Cerebellar nuclear complex (tissue), 1 donor: ENCODE measurements around the gene LIN7C.
"Not testable (repeated sequence)": the region's sequence is repeated elsewhere in the genome, so short reads cannot be mapped to it uniquely, and the experiment has no call there.

ENCODE experiments used
- DNase-seq, 2 experiments: peaks; one replicate each; lab custom pipeline; 2025; lab: John Stamatoyannopoulos, UW

The LIN7C gene, protein sequence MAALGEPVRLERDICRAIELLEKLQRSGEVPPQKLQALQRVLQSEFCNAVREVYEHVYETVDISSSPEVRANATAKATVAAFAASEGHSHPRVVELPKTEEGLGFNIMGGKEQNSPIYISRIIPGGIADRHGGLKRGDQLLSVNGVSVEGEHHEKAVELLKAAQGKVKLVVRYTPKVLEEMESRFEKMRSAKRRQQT

DNA sequence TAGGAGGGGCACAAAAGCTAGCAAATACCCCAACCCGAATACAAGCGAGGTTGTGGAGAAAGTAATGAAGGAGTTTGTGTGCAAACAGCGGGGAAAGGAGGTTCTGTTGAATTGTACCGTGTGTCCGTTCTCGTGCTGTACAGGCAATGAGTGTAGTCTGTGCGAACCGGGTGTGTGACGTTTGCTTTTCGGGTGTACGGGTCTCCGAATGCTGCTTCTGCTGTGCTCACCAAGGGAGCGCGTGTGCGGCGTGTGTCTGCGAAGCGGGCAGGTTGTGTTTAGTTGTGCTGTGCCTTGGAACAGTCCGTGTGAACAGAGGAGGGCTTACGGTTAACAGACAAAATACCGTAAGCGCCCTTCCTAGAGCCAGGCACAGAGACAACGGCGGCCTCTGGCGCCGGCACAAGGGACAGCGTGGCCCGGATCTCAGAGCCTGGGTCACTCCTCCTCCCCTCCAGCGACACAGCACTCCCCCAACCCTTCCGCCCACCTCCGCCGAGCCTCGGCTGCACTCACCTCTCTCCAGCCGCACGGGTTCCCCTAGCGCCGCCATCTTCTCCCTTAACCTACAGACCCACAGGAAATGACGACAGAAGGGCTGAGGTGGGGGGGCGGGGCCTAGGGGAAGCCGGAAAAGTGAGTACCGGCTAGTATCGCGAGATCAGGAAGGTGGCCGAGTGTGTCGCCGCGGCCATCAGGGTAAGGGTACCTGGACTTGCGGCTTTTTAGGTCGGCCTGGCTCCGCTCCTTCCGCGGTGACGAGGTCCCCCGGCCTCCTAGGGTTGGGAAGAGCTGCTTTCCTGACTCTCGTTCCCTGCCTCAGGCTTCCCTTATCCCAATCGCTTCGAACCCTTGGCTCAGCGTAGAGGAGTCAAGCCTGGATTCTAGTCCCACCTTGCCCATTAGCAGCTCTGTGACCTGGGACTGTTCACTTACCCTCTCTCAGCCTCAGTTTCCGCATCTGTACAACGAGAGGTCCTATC, at the start of gene LIN7C:
Gene LIN7C, minus strand, starts transcription at position 570 of the 983 bp plus-strand sequence. Its CDS starts 17 bp downstream, at position 553.
- DNase-seq: peak in 1 of 2 experiments; percentile 65

DNA sequence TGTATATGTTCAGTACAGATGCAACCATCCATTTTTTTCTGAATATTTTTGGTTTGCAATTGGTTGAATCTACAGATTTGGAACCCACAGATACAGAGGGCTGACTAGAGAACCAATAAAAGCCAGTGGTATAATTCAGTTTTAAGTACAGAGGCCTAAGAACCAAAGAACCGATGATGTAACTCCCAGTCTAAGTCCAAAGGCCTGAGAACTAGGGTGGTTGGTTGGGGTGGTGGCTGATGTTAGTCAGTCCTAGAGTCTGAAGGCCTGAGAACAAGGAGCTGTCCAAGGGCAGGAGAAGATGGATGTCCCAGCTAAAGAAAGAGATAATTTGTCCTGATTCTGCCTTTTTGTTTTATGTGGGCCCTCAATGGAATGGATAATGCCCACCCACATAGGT, 48.7 kb upstream of the LIN7C start:
- no peak for DNase-seq

DNA sequence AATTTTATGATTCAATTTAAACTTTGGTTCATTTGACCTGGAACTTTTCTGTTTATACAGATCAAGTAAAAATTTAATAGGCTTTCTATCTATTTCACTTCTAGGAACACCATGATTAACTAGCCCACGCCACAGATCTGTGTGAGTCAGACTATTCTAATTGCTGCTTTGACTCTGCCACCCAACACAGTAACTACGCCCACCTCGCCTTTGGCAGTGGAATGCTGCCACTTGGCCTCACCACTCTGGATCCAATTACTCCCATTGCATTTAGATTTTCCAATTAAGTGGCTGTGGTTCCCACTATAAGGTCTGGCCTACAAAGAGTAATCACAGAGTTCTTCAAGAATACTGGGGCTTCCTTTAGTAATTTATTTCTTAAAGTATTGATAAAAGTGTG, 46.6 kb upstream of the LIN7C start:
- DNase-seq: no peak

DNA sequence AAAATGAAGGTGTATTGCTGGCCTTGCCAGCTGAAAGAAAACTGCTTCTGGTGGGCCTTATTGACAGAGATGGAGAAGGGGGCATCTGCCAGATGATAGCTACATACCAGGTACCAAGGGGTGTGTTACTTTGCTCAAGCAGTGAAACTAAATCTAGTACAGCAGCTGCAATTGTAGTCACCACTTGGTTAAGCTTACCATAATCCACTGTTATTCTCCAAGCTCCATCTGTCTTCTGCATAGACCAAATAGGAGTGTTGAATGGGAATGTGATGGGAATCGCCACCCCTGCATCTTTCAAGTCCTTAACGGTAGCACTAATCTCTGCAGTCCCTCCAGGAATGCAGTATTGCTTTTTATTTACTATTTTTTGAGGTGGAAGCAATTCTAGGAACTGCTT, 45.8 kb upstream of the LIN7C start:
- no peak for DNase-seq

DNA sequence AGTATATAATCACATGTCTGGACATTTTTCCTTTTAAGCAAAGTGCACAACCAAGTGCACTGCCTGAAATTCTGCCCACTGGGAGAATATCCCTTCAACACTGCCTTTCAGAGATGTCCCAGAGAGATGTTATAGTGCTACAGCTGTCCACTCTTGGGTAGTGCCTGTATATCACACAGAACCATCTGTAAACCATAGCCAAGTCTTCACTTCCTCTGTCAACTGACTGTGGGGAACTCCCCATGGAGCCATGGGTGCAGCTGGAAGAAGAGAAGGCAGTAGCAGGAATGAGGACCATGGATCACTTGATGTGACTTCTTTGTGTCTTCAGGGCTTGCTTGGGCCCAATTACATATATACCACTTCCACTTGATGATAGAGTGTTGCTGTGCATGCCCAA, 44.6 kb upstream of the LIN7C start:
- DNase-seq: no peak

GRCh38 chr11:27545946-27546345, 39.4 kb upstream of the LIN7C start:
- no peak for DNase-seq

DNA sequence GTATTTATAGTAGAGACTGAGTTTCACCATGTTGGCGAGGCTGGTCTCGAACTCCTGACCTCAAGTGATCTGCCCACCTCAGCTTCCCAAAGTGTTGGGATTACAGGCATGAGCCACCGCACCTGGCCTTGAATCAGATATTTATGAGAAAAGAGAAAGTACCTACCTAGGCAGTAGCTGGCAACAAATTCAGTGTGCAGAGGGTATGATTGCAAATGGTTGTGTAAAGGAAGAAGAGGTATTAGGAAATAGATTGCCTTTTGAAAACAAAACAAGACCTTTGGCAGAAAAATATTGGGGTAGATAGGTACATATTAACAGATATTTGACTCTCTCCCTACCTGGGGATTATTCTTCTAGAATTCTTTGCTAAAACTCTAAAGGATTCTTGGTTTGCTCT, 38.5 kb upstream of the LIN7C start:
- DNase-seq: no peak

GRCh38 chr11:27541790-27542189, 35.2 kb upstream of the LIN7C start:
- no peak for DNase-seq

DNA sequence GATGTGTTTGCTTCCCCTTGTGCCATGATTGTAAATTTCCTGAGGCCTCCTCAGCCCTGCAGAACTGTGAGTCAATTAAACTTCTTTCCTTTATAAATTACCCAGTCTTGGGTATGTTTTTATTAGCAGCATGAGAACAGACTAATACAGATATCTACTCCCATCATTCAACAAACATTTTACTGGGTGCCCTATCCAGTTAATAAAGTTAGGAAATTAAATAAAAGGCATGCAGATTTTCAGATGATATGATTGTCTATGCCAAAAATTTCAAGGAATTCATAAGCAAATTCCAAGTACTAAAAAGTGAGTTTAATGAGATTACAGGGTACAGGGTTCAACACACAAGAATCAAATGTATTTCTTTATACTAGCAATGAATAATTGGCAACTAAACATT, 33.5 kb upstream of the LIN7C start:
- DNase-seq: no peak

DNA sequence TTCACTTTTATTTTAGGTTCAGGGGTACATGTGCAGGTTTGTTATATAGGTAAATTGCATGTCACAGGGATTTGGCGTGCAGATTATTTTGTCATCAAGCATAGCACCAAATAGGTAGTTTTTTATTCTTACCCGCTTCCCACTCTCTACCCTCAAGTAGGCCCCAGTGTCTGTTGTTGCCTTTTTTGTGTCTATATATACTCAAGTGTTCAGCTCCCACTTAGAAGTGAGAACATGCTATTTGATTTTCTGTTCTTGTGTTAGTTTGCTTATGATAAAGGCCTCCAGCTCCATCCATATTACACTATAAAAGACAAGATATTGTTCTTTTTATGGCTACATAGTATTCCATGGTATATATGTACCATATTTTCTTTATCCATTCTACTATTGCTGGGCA, 28.5 kb upstream of the LIN7C start:
- no peak for DNase-seq

GRCh38 chr11:27532652-27533325, 26.2 kb upstream of the LIN7C start:
- DNase-seq: no peak

DNA sequence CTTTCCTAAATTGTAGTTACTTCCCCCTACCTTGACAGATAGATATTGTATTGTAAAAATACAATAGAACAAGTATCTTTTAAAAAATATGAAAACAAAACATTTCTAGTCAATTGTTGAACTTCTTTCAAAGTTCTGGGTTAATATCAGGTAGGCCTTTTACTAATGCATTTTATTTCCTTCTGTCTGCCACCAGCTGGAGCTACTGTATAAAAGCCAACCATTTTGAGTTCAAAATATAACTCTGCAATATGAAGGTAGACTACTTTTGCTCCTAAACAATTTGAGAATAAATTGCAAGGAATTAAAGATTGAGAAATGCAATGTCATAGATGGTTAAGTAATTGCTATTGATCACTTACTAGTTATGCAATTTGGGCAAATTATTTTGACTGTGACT, 22.1 kb upstream of the LIN7C start:
- no peak for DNase-seq

DNA sequence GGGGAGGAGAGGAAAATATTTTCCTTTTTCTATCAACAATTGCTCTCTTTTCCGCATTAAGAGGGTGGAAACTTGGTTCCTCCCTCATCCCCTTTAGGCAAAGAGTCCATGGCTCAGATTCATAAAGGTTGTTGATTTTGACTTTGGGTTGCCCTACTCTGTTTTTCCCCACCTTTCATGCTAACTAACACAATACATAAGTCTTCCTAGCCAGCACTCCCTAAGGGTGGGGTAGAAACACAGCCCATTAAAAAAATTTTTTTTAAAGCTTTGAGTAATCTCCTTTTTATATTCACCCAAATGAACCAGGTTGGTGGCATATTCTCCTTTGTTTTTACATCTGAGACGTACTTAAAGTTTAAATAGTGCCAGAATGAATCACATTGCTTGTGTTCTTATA, 20.0 kb upstream of the LIN7C start:
- DNase-seq: no peak

GRCh38 chr11:27525824-27526516, 19.4 kb upstream of the LIN7C start:
- DNase-seq: peak; percentile 23 to 36

DNA sequence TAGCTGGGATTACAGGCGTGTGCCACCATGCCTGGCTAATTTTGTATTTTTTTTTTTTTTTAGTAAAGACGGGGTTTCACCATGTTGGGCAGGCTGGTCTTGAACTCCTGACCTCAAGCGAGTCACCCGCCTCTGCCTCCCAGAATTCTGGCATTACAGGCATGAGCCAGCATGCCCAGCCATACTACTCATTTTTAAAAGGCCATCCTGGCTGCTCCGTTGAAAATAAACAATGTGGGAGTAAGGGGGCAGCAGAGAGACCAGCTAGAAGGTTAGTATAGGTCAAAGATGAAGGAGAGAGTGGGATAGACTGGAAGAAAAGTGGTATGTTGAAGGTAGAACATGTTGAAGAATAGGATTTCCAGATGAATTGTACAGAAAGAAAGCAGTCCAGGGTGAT, 17.6 kb upstream of the LIN7C start:
- no peak for DNase-seq

DNA sequence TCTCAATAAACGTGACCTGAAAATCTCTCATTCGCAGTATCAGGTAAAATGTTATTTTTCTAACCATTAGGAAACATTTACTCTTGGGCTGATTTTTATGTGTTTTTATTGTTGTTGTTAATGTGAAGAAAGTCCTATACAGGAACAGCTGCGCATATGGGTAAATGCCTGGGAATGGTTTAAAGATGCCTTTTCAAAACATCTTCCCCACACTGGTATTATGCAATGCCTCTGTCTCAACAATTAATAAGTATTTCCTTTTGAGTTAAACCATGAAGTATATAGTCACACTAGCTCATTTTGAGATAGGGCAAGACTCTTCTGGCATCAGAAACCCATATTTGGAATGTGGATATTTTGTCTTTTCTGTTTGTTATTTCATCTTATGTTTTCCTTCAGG, 13.7 kb upstream of the LIN7C start:
- DNase-seq: no peak

DNA sequence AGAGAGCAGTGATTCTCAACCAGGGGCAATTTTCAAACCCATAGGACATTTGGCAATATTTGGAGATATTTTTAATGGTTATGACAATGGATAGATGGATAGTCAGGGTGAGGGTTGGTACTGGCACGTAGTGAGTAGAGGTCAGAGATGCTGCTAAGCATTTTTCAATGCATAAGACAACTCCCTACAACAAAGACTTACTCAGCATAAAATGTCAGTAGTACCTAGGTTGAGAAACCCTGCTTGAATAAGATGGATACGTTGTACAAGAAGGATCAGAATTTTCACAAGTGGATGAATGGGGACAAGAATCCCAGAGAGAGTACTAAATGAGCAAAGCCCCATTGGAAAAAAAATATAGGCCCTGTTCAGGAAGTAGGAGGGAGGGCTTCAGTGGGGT, 11.9 kb upstream of the LIN7C start:
- DNase-seq: no peak

DNA sequence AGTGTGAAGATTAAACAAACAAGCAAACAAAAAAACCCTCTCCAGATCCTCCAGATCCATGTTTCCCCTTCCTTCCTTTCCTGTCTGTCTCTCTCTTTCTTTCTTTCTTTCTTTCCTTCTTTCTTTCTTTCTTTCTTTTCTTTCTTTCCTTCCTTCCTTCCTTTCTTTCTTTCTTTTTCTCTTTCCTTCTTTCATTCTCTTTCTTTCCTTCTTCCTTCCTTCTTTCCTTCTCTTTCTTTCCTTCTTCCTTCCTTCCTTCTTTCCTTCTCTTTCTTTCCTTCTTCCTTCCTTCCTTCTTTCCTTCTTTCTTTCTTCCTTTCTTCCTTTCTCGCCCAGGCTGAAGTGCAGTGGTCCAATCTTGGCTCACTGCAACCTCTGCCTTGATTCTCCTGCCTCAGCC, 10.9 kb upstream of the LIN7C start:
- not testable (repeated sequence) for DNase-seq

DNA sequence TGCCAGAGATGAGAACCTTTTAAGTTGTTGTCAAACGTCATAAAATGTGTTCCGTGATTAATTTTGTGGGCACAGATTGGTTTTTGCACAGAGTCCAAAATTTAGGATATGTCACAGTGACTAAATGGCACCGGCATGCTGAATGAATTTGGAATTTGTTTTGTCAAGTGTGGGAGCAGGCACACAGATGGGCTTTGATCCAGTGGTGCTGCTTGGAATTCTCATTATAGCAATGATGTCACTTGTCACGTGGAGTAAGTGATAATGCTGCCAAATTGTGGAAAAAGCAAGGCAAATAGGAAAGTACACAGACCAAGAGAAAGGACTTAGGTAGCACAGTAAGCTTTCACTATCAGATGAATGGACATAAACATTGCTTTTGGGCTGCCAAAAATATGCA, 8.0 kb upstream of the LIN7C start:
- DNase-seq: peak; percentile 42 to 52

DNA sequence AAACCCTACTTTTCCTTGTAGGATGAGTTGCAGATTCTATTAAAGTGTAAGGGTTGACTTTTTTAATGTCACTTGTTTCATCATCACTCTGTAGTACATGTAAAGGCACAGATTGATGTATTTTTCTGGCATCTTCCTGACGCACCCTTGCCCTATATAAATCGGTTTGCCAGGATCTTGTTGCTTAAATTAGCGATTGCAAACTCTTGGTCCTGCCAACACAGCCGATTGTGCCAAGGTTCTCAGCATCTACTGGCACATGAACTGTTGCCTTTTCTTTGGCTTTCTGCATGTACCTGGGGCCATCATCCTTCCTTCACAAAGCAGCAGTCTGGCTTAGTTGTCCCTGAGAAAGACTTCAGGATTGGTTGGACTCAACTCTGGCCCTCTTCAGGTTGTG, 7.5 kb upstream of the LIN7C start:
- DNase-seq: peak; percentile 70 to 79

DNA sequence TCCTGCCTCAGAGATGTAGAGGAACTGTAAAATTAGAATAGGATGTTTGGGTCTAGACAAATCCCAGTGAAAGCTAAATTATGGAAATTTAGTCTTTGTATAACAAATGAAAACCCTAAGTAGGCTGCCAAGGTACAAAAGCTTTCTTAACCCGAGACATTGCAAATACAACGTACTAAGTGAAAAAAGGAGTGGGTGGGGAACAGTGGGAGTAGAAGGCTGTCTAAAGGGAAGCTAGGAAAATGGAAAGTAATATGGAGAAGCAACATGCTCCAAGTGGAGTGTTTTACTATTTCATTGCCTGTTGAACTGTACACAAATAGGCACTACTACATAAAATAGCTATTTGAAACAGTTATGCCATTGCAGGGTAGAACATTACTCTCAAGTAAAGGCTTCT, 6.8 kb upstream of the LIN7C start:
- DNase-seq: no peak

DNA sequence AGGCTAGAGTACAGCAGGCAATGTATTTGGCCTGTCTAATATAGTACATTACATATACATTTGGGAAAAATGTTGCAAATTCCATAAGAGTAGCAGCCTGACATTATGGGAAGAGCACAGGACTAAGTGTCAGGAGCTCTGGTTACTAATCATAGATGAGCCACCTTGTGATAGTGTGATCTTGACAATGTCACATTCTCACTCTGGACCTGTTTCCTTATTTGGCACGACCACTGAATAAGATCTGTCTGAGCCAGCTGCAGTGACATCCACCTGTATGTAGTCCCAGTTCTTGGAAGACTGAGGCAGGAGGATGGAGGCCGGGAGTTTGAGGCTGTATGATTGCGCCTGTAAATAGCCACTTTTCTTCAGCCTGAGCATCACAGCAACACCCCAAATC, 5.7 kb upstream of the LIN7C start:
- no peak for DNase-seq
